Testis (tissue), 2 donors: Measurements from ENCODE around the gene SPINDOC.

Experiments
- CTCF ChIP-seq, 3 experiments: fragments of 450-650 bp in 2 of 3; fragments of 200-600 bp in 1 of 3; sonication (generic) in 1 of 3; IDR thresholded peaks; one replicate each; pipeline ENCODE4 v1.5.1; 2016 to 2019; ENCODE audit warnings: antibody characterized with exemption in 3 of 3, mild to moderate bottlenecking in 2 of 3, moderate library complexity in 1 of 3
- POLR2A ChIP-seq: fragments of 450-650 bp; IDR thresholded peaks from one replicate; pipeline ENCODE4 v1.6.1; 2017; ENCODE audit warnings: antibody characterized with exemption, mild to moderate bottlenecking, moderate library complexity

GRCh38 chr11:63843041-63843440, 29.8 kb downstream of the SPINDOC start:
- TF ChIP-seq POLR2A (no peak), CTCF (IDR thresholded peaks at IDR 0.05) (no peak)
